Measurements from ENCODE around the gene FAM3C.
A peak's percentile ranks its signal among the peaks of the same experiment; 100 is the strongest.

FAM3C gene

DNA sequence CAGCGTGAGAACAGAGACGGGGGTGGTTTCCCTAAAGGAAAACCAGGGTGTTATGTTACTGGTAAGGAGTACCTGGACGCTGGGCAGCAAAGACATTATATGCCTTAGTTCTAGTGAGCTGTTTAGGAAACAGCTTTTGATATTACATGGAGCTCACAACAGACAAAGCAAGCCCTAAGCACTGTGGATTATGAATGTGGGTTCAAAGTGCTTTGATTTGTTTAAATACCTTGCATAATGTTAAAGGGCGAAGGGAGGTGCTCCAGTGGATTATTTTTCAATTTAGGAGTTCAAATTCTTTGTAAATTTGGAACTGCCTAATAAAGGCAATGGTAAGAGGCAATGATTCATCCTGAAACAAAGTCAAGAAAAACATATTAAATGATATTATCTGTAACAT lies 53.5 kb downstream of the FAM3C start:
- no peak for DNase-seq (ENCODE audit: low read depth, low spot score)
- no peak for TF ChIP-seq CTCF (IDR thresholded peaks at IDR 0.05; ENCODE audit: low read depth, low read length)
- H3K4me3 ChIP-seq (ENCODE audit: low read depth, low read length): no peak overlapping the region
- in situ Hi-C loops (cut with HindIII; ENCODE audit: low sequenced_read_pairs): no loop called here

DNA sequence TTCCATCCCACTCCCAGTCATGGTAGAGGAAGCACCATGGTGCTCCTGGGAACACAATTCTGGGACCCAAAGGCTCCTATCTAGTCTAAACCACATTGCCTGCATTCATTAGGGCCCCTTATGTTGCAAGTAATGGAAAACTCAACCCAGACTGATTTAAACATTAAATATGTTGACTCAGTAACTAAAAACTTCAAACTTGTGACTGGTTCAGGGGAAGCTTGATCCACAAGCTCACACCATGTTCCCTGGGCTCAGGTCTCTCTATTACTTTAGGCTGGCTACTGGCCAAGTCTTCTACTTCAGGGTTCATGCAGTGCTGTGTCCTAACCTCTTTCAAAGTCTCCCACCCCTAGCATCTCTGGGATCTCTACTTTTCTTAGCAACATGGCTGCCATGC lies 54.2 kb downstream of the FAM3C start:
- in situ Hi-C loops (cut with HindIII; ENCODE audit: low sequenced_read_pairs): no loop called here
- H3K4me3 ChIP-seq (ENCODE audit: low read depth, low read length): no peak overlapping the region
- TF ChIP-seq CTCF (IDR thresholded peaks at IDR 0.05; ENCODE audit: low read depth, low read length): no peak
- DNase-seq (ENCODE audit: low read depth, low spot score): no peak

DNA sequence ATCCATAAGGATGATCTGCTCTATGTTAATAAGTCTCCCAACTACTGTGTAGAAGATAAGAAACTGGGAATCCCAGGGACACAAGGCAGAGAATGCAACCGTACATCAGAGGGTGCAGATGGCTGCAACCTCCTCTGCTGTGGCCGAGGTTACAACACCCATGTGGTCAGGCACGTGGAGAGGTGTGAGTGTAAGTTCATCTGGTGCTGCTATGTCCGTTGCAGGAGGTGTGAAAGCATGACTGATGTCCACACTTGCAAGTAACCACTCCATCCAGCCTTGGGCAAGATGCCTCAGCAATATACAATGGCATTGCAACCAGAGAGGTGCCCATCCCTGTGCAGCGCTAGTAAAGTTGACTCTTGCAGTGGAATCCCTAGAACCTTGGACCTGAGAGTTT lies 57.0 kb downstream of the FAM3C start:
- no peak overlapping the region for H3K4me3 ChIP-seq (ENCODE audit: low read depth, low read length)
- no peak for TF ChIP-seq CTCF (IDR thresholded peaks at IDR 0.05; ENCODE audit: low read depth, low read length)
- DNase-seq (ENCODE audit: low read depth, low spot score): no peak
- in situ Hi-C loops (cut with HindIII; ENCODE audit: low sequenced_read_pairs): no loop called here

DNA sequence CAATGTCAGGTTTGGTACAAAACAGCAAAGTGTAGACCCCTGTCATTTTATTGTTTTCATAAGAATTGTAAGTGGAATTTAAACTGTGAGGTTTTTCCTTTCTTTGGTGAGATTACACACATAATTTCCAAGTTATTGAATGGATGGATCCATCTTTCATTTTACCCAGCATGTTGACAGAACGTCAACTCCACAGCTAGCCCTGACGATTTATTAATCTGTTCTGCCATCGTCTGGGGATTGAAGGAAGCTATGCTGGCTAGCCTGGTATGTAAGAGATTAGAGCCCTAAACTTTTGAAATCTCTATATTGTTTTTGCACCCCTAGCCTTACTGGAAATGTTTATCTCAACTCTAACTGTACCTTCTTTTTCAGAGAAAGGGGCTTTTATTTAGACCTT lies 58.7 kb downstream of the FAM3C start:
- no peak for DNase-seq (ENCODE audit: low read depth, low spot score)
- in situ Hi-C loops (cut with HindIII; ENCODE audit: low sequenced_read_pairs): no loop called here
- H3K4me3 ChIP-seq (ENCODE audit: low read depth, low read length): no peak overlapping the region
- peak; percentile 24 for TF ChIP-seq CTCF (IDR thresholded peaks at IDR 0.05; ENCODE audit: low read depth, low read length)

- DNase-seq (ENCODE audit: low read depth, low spot score): no peak
- no peak for TF ChIP-seq CTCF (IDR thresholded peaks at IDR 0.05; ENCODE audit: low read depth, low read length)
- H3K4me3 ChIP-seq (ENCODE audit: low read depth, low read length): no peak overlapping the region
- in situ Hi-C loops (cut with HindIII; ENCODE audit: low sequenced_read_pairs): no loop called here
These were observed 59.5 kb downstream of the FAM3C start for GRCh38 chr7:121336579-121336978.

GRCh38 chr7:121334875-121335648 lies 61.0 kb downstream of the FAM3C start:
- TF ChIP-seq CTCF (IDR thresholded peaks at IDR 0.05; ENCODE audit: low read depth, low read length): no peak
- no peak for DNase-seq (ENCODE audit: low read depth, low spot score)
- H3K4me3 ChIP-seq (ENCODE audit: low read depth, low read length): no peak overlapping the region
- in situ Hi-C loops (cut with HindIII; ENCODE audit: low sequenced_read_pairs): no loop called here
